HG03280 (cell line): ENCODE data around the gene THAP2.
"Not testable (repeated sequence)": the region's sequence is repeated elsewhere in the genome, so short reads cannot be mapped to it uniquely, and the experiment has no call there.

Source experiments
- ATAC-seq: cut with Tn5 transposase; IDR thresholded peaks from one replicate; pipeline ENCODE4 v1.9.1; 2021; ENCODE audit warnings: mild to moderate bottlenecking, moderate library complexity; ENCODE audit not compliant: unreplicated experiment

THAP2 gene

DNA sequence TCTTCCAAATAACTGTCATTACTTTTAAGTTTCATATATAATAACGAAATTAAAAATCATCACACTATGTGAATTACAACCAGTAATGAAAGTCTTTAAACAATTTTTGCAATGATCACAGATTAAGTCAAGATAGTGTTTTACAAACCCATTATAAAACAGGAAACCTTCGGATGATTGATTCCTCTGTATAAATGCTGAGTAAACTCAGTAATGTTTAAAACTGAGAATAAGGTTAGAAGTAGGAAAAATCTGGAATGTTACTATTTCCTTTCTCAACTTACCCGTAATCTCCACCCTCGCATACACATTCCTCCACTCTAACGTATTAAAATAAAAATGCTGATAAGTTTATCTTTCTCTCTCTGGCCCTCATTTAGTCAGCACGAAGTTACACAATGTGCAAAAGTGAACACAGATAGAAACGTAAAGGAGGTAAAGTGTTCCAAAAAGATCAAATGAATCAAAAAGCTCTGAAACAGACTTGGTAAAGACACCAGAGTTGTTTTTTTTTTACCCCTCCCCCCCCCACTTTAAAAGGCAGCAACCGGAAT lies 2.0 kb upstream of the THAP2 start:
- no peak for ATAC-seq

DNA sequence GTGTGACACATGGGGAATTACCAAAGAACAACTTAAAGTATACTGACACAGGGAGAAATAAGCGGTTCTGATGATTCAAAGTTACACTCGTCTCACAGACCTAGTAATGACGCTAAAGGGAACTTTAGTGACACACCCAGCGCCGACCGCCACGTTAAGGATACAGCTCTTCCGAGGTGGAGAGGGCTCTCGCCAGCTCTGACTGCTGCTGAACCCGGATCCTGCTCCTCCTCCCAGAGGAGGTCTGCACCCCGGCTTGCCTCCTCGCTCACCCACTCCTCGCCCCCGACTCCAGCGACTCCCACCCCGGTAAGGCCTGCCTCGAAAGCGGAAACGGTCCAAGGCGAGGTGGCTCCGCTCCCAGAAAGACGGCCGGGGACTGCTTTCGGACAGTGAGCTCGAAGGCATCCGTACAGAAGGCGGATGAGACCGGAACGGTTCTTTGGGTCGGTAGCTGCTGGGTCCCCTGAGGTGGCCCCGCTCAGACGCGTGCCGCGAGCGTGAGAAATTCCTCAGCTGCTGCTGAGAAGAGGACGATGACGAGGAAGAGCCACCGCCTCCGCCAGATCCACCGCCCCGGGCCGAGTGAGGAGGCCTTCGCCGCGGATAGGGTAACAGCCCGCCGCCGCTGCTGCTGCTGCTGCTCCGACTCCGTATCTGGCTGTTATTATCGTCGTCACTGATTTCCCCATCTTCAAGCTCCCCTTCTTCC lies 1.1 kb upstream of the THAP2 start:
- ATAC-seq = peak; percentile 30

- no peak for ATAC-seq
Measured at GRCh38 chr12:71664411-71665089, 449 bp downstream of the THAP2 start.

DNA sequence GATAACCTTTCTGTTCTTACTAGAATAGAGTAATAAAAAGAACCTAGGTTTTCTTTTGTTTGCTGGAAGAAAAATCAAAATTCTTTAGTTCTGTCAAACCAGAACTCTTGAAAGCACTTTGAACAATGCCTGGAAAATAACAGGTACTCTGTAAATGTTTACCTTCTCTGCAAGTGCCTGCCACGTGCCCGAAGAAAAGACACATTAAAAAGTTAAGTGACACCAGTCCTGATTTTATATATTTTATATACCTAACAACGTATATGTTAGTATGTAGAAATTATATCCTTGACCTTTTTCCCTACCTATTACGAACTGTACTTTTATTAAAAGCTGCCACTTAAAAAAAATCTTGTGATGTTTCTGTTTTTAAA lies 976 bp downstream of the THAP2 start:
- ATAC-seq = no peak

DNA sequence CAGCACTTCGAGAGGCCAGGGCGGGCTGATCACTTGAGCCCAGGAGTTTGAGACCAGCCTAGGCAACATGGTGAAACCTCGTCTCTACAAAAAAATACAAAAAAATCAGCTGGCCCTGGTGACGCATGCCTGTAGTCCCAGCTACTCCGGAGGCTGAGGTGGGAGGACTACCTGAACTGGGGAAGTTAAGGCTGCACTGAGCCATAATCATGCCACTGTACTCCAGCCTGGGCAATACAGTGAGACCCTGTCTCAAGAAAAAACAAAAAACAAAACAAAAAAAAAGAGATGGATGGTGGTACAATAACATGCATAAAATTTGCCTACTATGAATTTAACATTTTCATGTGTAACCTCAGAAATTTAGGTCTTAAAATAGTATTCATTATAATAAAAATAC lies 2.2 kb downstream of the THAP2 start:
- ATAC-seq = no peak

DNA sequence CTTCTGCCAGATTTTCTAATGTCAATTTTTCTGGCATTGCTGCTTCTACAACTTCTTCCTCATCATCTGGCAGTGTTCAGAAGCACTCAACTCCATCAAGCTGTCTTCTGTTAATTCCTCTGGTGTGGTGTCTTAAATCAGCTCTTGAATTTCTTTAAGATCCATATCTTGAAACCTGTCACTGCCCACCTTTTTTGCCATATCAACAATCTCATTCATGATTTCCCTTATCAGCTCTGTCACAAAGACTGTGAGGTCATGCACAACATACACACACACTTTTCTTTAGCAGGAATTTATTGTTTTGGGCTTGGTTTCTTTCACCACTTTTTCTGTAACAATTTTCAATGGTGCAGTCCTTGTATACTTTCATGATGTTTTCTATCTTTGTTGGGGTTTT lies 7.2 kb downstream of the THAP2 start:
- ATAC-seq = no peak

DNA sequence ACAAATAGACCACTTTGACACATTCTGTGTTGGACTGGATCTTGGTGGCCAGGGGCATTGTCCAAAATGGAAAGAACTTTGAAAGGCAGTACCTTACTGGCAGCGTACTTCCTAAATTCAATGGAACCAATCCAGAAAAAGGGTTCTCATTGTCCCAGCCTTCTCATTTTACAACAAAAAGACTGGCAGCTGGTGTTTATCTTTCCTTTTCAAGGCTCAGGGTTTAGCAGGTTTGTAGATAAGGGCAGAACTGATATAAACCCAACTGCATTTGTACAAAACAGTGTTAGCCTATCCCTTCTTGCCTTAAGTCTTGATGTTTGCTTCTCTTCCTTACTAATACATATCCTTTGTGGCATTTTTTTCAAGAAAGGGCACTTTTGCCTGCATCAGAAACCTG lies 7.7 kb downstream of the THAP2 start:
- no peak for ATAC-seq

- ATAC-seq = no peak
Measured at GRCh38 chr12:71682466-71682865, 18.4 kb downstream of the THAP2 start.

DNA sequence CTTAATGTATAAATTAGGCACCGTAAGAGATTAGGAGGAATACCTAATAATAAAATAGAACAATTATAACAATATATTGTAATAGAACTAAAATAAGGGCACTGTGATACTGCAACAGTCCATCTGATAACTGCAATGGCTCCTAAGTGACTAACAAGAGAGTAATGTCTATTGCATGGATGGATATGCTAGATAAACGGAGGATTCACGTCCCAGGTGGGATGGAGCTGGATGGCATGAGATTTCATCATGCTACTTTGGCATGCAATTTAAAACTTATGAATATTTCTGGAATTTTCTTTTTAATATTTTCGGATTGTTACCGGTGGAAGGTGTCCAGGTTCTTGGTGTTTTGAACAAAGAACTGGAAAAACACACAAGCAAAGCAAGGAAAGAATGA lies 19.5 kb downstream of the THAP2 start:
- no peak for ATAC-seq

- ATAC-seq = no peak
Measured at GRCh38 chr12:71684081-71684480, 20.0 kb downstream of the THAP2 start.

- ATAC-seq = no peak
Measured at GRCh38 chr12:71685312-71685906, 21.3 kb downstream of the THAP2 start.

GRCh38 chr12:71685914-71686657 lies 22.0 kb downstream of the THAP2 start, which contains the start of gene TMEM19:
Gene TMEM19 (plus strand): TSS chr12:71686082. CDS start chr12:71686681, 599 bp downstream.
- peak; percentile 87 for ATAC-seq

DNA sequence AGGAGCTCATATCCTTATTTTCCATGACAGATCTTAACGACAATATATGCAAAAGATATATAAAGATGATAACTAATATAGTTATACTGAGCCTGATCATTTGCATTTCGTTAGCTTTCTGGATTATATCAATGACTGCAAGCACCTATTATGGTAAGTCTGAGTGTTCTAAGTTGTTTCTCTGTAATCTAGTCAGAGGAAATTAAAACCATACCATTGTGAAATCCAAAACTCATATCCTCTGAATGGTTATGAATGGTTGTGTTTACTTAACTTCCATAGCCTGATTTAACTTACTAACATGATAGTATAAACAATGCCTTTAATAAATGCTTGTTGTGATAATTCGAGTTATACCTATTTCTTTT lies 22.5 kb downstream of the THAP2 start:
- ATAC-seq = no peak

GRCh38 chr12:71687172-71687571 lies 23.1 kb downstream of the THAP2 start:
- ATAC-seq = not testable (repeated sequence)

DNA sequence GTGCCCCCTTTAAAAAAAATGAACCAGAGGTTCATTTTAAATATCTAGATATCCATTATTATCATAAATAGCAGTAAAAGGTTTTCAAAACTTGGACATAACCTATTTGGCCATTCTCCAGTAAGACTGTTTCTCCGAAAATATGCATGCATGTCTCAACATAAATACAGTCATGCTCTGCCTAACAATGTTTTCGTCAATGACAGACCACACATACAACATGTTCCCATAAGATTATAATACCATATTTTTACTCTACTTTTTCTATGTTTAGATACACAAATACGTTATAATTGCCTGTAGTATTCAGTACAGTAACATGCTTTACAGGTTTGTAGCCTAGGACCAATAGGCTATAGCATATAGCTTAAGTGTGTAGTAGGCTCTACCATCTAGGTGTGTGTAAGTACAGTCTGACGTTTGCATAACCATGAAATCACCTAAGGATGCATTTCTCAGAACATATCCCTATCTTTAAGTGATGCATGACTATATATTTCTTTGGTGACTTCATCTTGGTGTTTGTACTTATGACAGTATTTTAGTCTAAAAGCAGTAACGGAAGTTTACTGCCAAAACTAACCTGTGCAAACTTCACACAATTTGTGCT lies 25.0 kb downstream of the THAP2 start:
- no peak for ATAC-seq

GRCh38 chr12:71691504-71692129 lies 27.5 kb downstream of the THAP2 start:
- ATAC-seq = no peak

DNA sequence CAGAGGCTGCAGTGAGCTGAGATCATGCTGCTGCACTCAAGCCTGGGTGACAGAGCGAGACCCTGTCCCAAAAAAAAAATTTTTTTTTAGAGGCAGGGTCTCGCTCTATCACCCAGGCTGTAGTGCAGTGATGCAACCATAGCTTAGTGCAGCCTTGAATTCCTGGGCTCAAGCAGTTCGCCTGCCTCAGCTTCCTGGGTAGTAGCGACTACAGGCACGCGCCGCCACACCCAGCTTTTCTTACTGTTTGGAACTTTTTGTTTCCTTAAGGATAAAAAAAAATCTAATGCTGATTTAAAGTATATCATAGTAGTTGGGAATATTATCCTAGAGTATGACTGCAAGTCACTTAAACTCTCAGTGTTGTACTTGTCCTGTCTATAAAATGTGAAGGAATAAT lies 29.0 kb downstream of the THAP2 start:
- no peak for ATAC-seq

DNA sequence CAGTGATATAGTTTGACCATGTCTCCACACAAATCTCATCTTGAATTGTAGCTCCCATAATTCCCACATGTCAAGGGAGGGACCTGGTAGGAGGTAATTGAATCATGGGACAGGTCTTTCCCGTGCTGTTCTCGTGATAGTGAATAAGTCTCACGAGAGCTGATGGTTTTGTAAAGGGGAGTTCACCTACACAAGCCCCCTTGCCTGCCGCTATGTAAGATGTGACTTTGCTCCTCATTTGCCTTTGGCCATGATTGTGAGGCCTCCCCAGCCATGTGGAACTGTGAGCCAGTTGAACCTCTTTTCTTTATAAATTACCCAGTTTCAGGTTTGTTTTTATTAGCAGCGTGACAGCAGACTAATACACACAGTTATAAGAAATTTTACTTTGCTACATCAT lies 29.6 kb downstream of the THAP2 start:
- peak; percentile 1 for ATAC-seq

GRCh38 chr12:71694099-71694820 lies 30.2 kb downstream of the THAP2 start:
- peak; percentile 72 for ATAC-seq

DNA sequence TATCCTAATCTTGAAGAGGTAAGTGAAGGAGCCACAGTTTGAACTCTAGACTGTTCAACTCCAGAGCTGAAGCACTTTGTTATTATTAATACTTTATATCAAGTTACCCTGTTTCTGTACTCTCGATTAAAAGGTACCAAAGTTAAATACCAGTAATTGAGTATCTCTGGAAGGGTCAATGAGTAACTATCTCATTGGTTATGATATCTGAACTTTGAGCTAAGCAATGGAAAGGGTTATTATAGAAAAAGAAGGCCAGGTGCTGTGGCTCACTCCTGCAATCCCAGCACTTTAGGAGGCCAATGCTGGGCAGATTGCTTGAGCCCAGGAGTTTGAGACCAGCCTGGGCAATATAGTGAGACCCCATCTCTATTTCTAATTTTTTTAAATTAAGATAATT lies 31.7 kb downstream of the THAP2 start:
- ATAC-seq = no peak
